Endothelial cell (in vitro differentiated cells): ENCODE measurements around the gene MMP11. TPM values are rescaled to one million over a fixed set of nuclear protein-coding genes. Genes with fewer than 3 reads are reported as not detected.

ENCODE experiments used
- DNase-seq: peaks from one replicate; pipeline ENCODE4 v3.0.0; 2021; ENCODE audit warnings: low spot score
- H3K27ac Mint-ChIP-seq: one replicate; pipeline ENCODE4 v1.8.0; 2021; ENCODE audit warnings: mixed read lengths, inconsistent platforms; ENCODE audit not compliant: unreplicated experiment
- H3K27me3 Mint-ChIP-seq: one replicate; pipeline ENCODE4 v1.8.0; 2021; ENCODE audit warnings: mild to moderate bottlenecking, moderate library complexity, mixed read lengths, inconsistent platforms; ENCODE audit not compliant: unreplicated experiment
- H3K36me3 Mint-ChIP-seq: one replicate; pipeline ENCODE4 v1.8.0; 2021; ENCODE audit warnings: mild to moderate bottlenecking, low read depth, mixed read lengths, inconsistent platforms; ENCODE audit not compliant: unreplicated experiment
- H3K4me1 Mint-ChIP-seq: one replicate; pipeline ENCODE4 v1.8.0; 2021; ENCODE audit warnings: mild to moderate bottlenecking, mixed read lengths, inconsistent platforms; ENCODE audit not compliant: unreplicated experiment
- H3K4me3 Mint-ChIP-seq: one replicate; pipeline ENCODE4 v1.8.0; 2021; ENCODE audit warnings: mild to moderate bottlenecking, mixed read lengths, inconsistent platforms; ENCODE audit not compliant: unreplicated experiment
- H3K9me3 Mint-ChIP-seq: one replicate; pipeline ENCODE4 v1.8.0; 2021; ENCODE audit warnings: mixed read lengths, inconsistent platforms; ENCODE audit not compliant: unreplicated experiment
- CTCF ChIP-seq: fragments of 200-600 bp; sonication (generic); IDR thresholded peaks from one replicate; pipeline ENCODE4 v1.5.0; 2021; ENCODE audit warnings: antibody characterized with exemption; ENCODE audit not compliant: unreplicated experiment
- total RNA-seq: library from RNA; stranded (reverse); fragmentation: NEBNext Ultra II Directional; extraction: Animal tissue kit (Norgen Biotek cat#: 25700); gene quantifications from one replicate; pipeline ENCODE4 v1.2.1, GENCODE V29; 2021; ENCODE audit not compliant: unreplicated experiment

Gene MMP11
- total RNA-seq, 1 donor from 2014 or later, result 3.4 TPM

GRCh38 chr22:23750714-23751440 lies 21.8 kb upstream of the MMP11 start, which contains the start of gene ZNF70:
Gene ZNF70 (minus strand): TSS chr22:23751112. CDS start chr22:23745140, 5,972 bp downstream.
- peaks cover 5% of the 10 kb centered on the region for H3K36me3 Mint-ChIP-seq
- no peak for TF ChIP-seq CTCF

GRCh38 chr22:23751441-23751996 lies 21.1 kb upstream of the MMP11 start:
- Mint-ChIP-seq H3K36me3 (peaks cover 3% of the 10 kb centered on the region), H3K4me3 (peak overlapping the region; percentile 85), H3K9me3 (no peaks in the 10 kb centered on the region), H3K27ac (no peak overlapping the region), H3K27me3 (peaks cover 4% of the 10 kb centered on the region), H3K4me1 (peaks cover 11% of the 10 kb centered on the region)
- TF ChIP-seq CTCF, result no peak
- no peak for DNase-seq

More at GRCh38 chr22:23750714-23751440, 21.8 kb upstream of the MMP11 start, which contains the start of gene ZNF70:
- Mint-ChIP-seq H3K4me3 (peak within 1 kb of the TSS; percentile 89), H3K27ac (no peak within 1 kb of the TSS), H3K4me1 (peaks cover 13% of the 10 kb centered on the region), H3K27me3 (peaks cover 4% of the 10 kb centered on the region), H3K9me3 (no peaks in the 10 kb centered on the region)
- DNase-seq, result peak; percentile 82

GRCh38 chr22:23752090-23752691 lies 20.5 kb upstream of the MMP11 start:
- H3K36me3 Mint-ChIP-seq, result no peaks in the 10 kb centered on the region
- peak overlapping the region; percentile 83 for H3K4me3 Mint-ChIP-seq
- TF ChIP-seq CTCF, result no peak
- peaks cover 7% of the 10 kb centered on the region for H3K27me3 Mint-ChIP-seq
- DNase-seq, result no peak
- peaks cover 11% of the 10 kb centered on the region for H3K4me1 Mint-ChIP-seq
- no peaks in the 10 kb centered on the region for H3K9me3 Mint-ChIP-seq
- H3K27ac Mint-ChIP-seq, result no peak overlapping the region

GRCh38 chr22:23752750-23753149 lies 19.9 kb upstream of the MMP11 start:
- no peak overlapping the region for H3K4me3 Mint-ChIP-seq
- TF ChIP-seq CTCF, result no peak
- H3K36me3 Mint-ChIP-seq, result no peaks in the 10 kb centered on the region
- no peak for DNase-seq
- no peaks in the 10 kb centered on the region for H3K9me3 Mint-ChIP-seq
- peaks cover 11% of the 10 kb centered on the region for H3K4me1 Mint-ChIP-seq
- H3K27ac Mint-ChIP-seq, result no peak overlapping the region
- H3K27me3 Mint-ChIP-seq, result peaks cover 7% of the 10 kb centered on the region

GRCh38 chr22:23753385-23753784 lies 19.3 kb upstream of the MMP11 start:
- Mint-ChIP-seq H3K36me3 (no peaks in the 10 kb centered on the region), H3K27ac (no peak overlapping the region), H3K4me1 (peaks cover 11% of the 10 kb centered on the region), H3K9me3 (no peaks in the 10 kb centered on the region), H3K4me3 (no peak overlapping the region), H3K27me3 (peaks cover 7% of the 10 kb centered on the region)
- TF ChIP-seq CTCF, result no peak
- DNase-seq, result no peak
